GM18519 (cell line): ENCODE data around the gene CAMK2G.
"Not testable (repeated sequence)": the region's sequence is repeated elsewhere in the genome, so short reads cannot be mapped to it uniquely, and the experiment has no call there.

Source experiments
- ATAC-seq: cut with Tn5 transposase; IDR thresholded peaks from one replicate; pipeline ENCODE4 v1.9.1; 2021; ENCODE audit warnings: mild to moderate bottlenecking, moderate library complexity; ENCODE audit not compliant: unreplicated experiment, low FRiP score

Gene CAMK2G

GRCh38 chr10:73842349-73842748 lies 32.0 kb downstream of the CAMK2G start:
- ATAC-seq, result no peak

DNA sequence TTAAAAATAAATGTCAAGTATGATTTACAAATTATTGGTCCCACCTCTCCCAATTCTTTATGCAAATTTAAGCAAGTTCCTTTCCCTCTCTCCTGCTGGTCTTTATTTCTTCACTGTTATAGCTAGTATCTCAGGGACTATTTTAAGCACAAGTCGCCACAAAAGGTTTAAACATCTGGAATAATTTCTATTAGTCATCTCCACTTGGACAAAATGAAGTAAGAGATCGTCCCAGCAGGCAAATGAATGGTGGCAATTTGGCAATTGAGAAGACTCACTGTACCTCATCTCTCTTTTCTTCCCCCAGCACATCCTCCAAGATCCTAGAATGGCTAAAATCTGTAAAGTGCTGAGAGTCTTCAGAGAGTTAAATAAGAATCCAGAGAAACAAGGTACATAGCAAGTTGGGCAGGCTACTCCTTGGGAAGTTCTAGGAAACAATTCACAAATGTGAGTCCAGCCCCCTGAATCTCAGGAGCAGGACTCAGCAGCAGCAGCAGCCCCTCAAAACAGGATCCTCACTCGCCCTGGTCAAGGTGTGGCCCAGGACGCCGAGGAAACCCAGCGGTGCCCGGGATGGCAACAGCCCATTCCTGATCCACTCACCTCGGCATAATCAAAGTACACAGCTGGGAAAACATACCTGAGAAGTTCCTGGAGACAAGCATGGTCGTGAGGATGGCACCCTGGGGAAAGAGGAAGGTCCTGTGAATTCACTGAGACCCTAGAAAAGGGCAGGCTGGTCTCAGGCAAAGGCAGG lies 32.6 kb downstream of the CAMK2G start:
- ATAC-seq, result no peak

- ATAC-seq, result no peak
Observed at GRCh38 chr10:73841061-73841421, 33.3 kb downstream of the CAMK2G start.

- no peak for ATAC-seq
Observed at GRCh38 chr10:73840403-73841060, 33.8 kb downstream of the CAMK2G start.

GRCh38 chr10:73840056-73840402 lies 34.3 kb downstream of the CAMK2G start:
- ATAC-seq, result no peak

GRCh38 chr10:73839276-73839966 lies 34.9 kb downstream of the CAMK2G start:
- no peak for ATAC-seq

- no peak for ATAC-seq
Observed at GRCh38 chr10:73838827-73839226, 35.5 kb downstream of the CAMK2G start.

DNA sequence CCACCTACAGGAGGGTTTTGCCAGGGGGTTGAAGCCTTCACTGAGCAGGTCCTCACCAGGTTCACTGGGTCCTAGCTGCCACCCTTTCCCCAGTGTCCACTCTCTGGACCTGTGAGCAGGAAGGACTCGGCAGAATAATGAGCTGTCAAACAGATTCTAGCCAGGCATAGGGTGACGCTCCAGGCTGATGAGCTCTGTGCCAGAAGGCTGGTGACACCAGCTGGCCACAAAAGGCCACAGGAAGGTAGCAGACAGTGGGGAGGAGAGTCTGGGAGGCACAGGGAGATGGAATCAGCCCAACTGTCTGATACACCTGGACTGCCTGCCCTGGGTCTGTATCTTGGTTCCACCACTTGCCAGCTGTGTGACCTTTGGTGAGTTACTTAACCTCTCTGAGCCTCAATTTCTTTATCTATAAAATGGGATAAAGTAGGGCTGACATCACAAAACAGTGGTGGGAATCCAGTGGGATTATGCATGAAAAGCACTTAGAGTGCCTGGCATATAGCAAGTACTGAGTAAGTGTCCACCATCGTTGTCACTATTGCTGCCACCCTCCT lies 36.3 kb downstream of the CAMK2G start:
- no peak for ATAC-seq

GRCh38 chr10:73837072-73837471 lies 37.3 kb downstream of the CAMK2G start:
- ATAC-seq, result no peak

GRCh38 chr10:73836427-73836980 lies 37.9 kb downstream of the CAMK2G start:
- no peak for ATAC-seq

GRCh38 chr10:73829090-73829489 lies 45.3 kb downstream of the CAMK2G start:
- ATAC-seq, result not testable (repeated sequence)

GRCh38 chr10:73828161-73828560 lies 46.2 kb downstream of the CAMK2G start:
- ATAC-seq, result no peak

- no peak for ATAC-seq
Observed at GRCh38 chr10:73827346-73828089, 46.8 kb downstream of the CAMK2G start.

DNA sequence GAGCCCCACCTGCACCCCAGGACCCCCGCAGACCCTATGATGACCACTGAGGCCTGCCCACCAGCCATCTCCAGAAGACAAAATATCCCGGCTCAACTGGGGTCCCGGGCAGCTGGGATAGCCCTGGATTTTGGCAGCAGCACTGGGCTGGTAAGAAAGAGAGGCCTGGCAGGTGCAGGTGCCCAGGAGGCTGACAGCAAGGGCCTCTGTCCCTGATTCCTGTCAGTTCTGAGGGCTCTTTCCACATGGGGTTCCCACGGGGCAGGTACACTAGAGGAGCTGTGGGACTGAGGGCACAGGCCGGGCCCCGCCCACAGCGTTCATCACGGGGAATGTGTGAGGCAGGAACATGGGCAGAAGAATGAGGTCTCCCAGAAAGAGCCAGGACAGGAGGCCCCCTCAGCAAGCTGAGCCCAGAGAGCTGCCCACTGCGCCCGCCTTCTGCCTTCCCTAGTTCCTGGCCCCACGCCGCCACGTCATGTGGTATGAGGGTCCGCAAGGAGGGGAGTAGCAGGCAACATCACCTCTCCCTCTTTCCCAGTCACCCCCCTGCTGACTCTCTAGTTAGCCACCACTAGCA lies 50.1 kb downstream of the CAMK2G start:
- no peak for ATAC-seq

GRCh38 chr10:73823391-73823790 lies 51.0 kb downstream of the CAMK2G start:
- ATAC-seq, result no peak

GRCh38 chr10:73819513-73820093 lies 54.8 kb downstream of the CAMK2G start:
- ATAC-seq, result no peak

DNA sequence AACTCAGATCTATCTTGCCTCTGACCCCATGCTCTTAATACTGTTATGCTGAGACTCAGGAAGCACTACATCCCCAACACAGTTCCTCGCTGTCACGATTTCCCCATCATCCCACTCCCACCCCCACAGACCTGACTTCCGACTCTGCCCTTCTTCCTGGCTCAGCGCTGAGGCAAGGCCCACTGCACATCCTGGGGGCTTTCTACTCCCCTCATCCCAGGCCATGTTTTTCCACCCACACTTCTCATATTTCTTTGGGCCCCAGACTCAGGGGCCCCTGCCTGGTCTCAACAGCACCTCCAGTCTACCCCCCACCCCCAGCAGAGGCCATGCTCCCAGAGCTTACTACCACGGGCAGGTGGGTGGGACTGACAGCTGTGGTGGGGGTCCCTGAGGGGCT lies 55.3 kb downstream of the CAMK2G start:
- no peak for ATAC-seq

DNA sequence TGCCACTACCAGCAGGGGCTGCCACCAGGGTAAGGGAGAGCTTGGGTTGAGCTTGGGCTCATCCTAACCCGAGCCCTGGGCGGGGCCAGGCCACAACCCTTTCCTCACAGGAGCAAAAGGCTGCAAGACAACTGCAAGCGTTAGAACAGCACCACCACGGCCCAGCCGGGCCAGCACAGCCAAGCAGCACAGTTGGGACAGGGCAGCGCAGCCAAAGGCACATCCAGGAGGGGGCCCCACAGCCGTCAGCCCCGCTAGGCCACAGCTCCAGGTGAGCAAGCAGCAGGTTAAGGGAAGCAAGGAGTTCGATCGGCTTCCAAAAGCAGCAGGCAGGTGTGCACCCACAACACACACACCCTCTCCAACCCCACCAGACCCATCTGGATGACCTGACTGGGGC lies 56.0 kb downstream of the CAMK2G start:
- no peak for ATAC-seq

DNA sequence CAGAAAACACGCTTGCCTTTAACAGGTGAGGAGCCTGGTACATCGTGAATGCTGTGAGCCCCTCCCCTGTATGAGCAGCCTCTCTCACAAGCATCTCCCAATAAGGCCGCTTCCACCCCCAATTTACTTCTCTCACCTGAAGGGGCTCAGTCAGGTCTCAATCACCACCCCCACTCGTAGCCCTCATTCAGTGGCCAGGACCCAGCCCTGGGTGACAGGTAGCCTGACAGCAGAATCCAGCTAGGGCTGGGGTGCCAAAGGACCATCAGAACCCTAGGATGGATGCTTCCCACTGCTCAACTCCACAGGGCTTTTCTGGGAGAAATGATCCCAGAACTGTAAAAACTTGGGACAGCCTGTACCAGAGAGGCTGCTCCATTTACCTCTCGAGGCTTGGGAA lies 56.5 kb downstream of the CAMK2G start:
- no peak for ATAC-seq
